ENCODE measurements around the gene SLC6A6. TPM values are rescaled to one million over a fixed set of nuclear protein-coding genes. Genes with fewer than 3 reads are reported as not detected.

Gene SLC6A6
- total RNA-seq, 1 donor from 2014 or later = 35.4 TPM

- Histone ChIP-seq H3K4me1 (peaks cover 59% of the 10 kb centered on the region), H3K4me3 (peak overlapping the region; percentile 9), H3K36me3 (no peaks in the 10 kb centered on the region), H3K27ac (replicated peaks) (peak overlapping the region; percentile 93), H3K27me3 (ENCODE audit: low read depth) (no peaks in the 10 kb centered on the region), H3K9me3 (replicated peaks) (peaks cover 10% of the 10 kb centered on the region)
- DNase-seq = no peak
- intact Hi-C loops (cut with micrococcal nuclease) = no loop called here
- TF ChIP-seq CTCF (IDR thresholded peaks at IDR 0.05; ENCODE audit: borderline replicate concordance) = no peak
These were observed 123.6 kb downstream of the SLC6A6 start for GRCh38 chr3:14525685-14526631.

GRCh38 chr3:14528081-14528480 is 125.7 kb downstream of the SLC6A6 start:
- intact Hi-C loops (cut with micrococcal nuclease) = no loop called here
- H3K4me3 ChIP-seq = no peak overlapping the region

DNA sequence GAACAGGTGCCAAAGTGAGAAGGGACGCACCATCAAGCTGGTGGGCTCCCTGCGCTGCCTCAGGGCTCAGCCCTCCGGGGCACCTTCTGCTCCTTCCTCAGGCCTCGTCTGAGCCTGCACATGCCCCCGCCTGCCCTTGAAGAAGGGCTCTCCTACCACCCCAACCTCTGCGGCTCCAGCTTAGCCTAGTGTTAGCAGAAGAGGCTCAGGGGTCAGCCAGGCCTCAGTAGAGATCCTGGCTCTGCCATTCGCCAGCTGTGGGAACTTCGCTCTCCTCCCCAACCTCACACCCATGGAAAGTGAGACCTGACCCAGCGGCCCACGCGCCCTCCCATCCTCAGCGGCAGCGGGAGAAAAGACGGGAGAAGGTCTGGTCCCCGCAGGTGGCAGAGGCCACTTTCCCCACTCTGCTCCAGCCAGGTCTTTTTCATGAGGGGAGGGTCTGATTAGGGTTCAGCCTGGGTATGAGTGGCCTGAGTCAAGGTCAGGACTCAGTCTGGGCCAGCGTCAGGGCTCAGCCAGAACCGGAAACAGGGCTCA is 129.5 kb downstream of the SLC6A6 start:
- peak overlapping the region; percentile 91 for H3K27ac ChIP-seq (replicated peaks)
- no peaks in the 10 kb centered on the region for H3K36me3 ChIP-seq
- H3K4me1 ChIP-seq = peaks cover 51% of the 10 kb centered on the region
- no peak for DNase-seq
- TF ChIP-seq CTCF (IDR thresholded peaks at IDR 0.05; ENCODE audit: borderline replicate concordance) = no peak
- intact Hi-C loops (cut with micrococcal nuclease) = no loop called here
- H3K9me3 ChIP-seq (replicated peaks) = peaks cover 10% of the 10 kb centered on the region
- no peak overlapping the region for H3K4me3 ChIP-seq
- H3K27me3 ChIP-seq (ENCODE audit: low read depth) = no peaks in the 10 kb centered on the region

More at GRCh38 chr3:14528081-14528480, 125.7 kb downstream of the SLC6A6 start:
- no peak for DNase-seq
- H3K4me1 ChIP-seq = peaks cover 51% of the 10 kb centered on the region
- H3K27ac ChIP-seq (replicated peaks) = no peak overlapping the region
- no peak for TF ChIP-seq CTCF (IDR thresholded peaks at IDR 0.05; ENCODE audit: borderline replicate concordance)
- peaks cover 10% of the 10 kb centered on the region for H3K9me3 ChIP-seq (replicated peaks)
- no peaks in the 10 kb centered on the region for H3K27me3 ChIP-seq (ENCODE audit: low read depth)
- no peaks in the 10 kb centered on the region for H3K36me3 ChIP-seq

DNA sequence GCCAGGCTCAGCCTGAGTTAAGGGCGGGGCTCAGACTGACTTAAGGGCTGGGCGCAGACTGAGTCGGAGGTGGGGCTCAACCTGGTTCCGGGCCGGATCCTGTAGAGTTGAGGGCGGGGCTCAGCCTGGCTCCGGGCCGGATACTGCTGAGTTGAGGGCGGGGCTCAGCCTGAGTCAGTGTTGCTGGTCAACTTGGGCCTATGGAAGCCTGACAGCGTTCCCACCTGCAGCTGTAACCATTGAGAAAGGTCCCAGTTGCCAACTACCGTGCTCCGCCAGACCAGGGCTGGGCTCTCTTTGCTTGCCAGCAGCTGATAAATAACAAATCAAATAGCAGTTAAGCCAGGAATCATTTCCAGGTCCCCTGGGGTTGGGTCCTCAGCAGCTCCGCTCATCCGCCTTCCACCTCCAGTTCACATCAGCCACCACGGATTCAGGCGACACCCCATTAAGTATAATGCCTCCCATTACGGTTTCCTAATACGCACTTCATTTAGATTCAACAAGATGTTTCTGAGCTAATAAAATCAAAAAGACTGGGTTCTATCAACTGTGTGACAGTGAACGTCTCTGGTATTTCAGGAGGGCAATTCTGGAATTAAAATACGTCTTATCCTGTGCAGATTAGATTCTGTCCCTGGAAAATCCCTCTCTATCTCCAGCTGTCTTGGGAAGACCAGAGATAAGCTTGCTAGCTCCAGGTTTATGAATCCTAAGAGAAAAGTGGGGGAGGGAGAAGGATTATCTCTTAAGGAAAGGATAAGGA is 130.5 kb downstream of the SLC6A6 start:
- no peaks in the 10 kb centered on the region for H3K36me3 ChIP-seq
- H3K4me3 ChIP-seq = no peak overlapping the region
- H3K27ac ChIP-seq (replicated peaks) = peak overlapping the region; percentile 91
- no peak for DNase-seq
- H3K27me3 ChIP-seq (ENCODE audit: low read depth) = no peaks in the 10 kb centered on the region
- H3K9me3 ChIP-seq (replicated peaks) = peaks cover 10% of the 10 kb centered on the region
- intact Hi-C loops (cut with micrococcal nuclease) = no loop called here
- peaks cover 59% of the 10 kb centered on the region for H3K4me1 ChIP-seq
- TF ChIP-seq CTCF (IDR thresholded peaks at IDR 0.05; ENCODE audit: borderline replicate concordance) = no peak

- no peaks in the 10 kb centered on the region for H3K27me3 ChIP-seq (ENCODE audit: low read depth)
These were observed 131.1 kb downstream of the SLC6A6 start for GRCh38 chr3:14533457-14533958.

More at GRCh38 chr3:14533457-14533958, 131.1 kb downstream of the SLC6A6 start:
- H3K36me3 ChIP-seq = no peaks in the 10 kb centered on the region
- no peak overlapping the region for H3K4me3 ChIP-seq
- intact Hi-C loops (cut with micrococcal nuclease) = no loop called here
- H3K4me1 ChIP-seq = peaks cover 66% of the 10 kb centered on the region
- peaks cover 10% of the 10 kb centered on the region for H3K9me3 ChIP-seq (replicated peaks)
- H3K27ac ChIP-seq (replicated peaks) = peak overlapping the region; percentile 91
- no peak for DNase-seq
- TF ChIP-seq CTCF (IDR thresholded peaks at IDR 0.05; ENCODE audit: borderline replicate concordance) = no peak

Data from left ventricle myocardium inferior (tissue), 1 donor.